ENCODE measurements around the gene USP17L12.
"Not testable (repeated sequence)": the region's sequence is repeated elsewhere in the genome, so short reads cannot be mapped to it uniquely, and the experiment has no call there.

USP17L12 gene

GRCh38 chr4:9219852-9220251 lies at the start of gene USP17L12:
Gene USP17L12 (plus strand): TSS chr4:9220152. CDS start chr4:9220152, 0 bp downstream.
- ATAC-seq = not testable (repeated sequence)

- not testable (repeated sequence) for ATAC-seq
These were observed 9.6 kb upstream of the USP17L12 start, which contains the start of gene USP17L10 for GRCh38 chr4:9210357-9210756. Gene USP17L10 (plus strand): TSS chr4:9210657. CDS start chr4:9210657, 0 bp downstream.

- ATAC-seq = not testable (repeated sequence)
These were observed 5.3 kb upstream of the USP17L12 start for GRCh38 chr4:9214701-9215100.

GRCh38 chr4:9215105-9215504 lies 4.8 kb upstream of the USP17L12 start, which contains the start of gene USP17L11:
Gene USP17L11 (plus strand): TSS chr4:9215405. CDS start chr4:9215405, 0 bp downstream.
- ATAC-seq = not testable (repeated sequence)

- not testable (repeated sequence) for ATAC-seq
These were observed 4.6 kb downstream of the USP17L12 start, which contains the start of gene USP17L13 for GRCh38 chr4:9224596-9224995. Gene USP17L13 (plus strand): TSS chr4:9224896. CDS start chr4:9224896, 0 bp downstream.

GRCh38 chr4:9230249-9230648 lies 10.3 kb downstream of the USP17L12 start:
- not testable (repeated sequence) for ATAC-seq

GRCh38 chr4:9234085-9234484 lies 14.1 kb downstream of the USP17L12 start, which contains the start of gene USP17L15:
Gene USP17L15 (plus strand): TSS chr4:9234385. CDS start chr4:9234385, 0 bp downstream.
- ATAC-seq = not testable (repeated sequence)

- ATAC-seq = not testable (repeated sequence)
These were observed 18.5 kb downstream of the USP17L12 start for GRCh38 chr4:9238461-9238860.

GRCh38 chr4:9243579-9243978 lies 23.6 kb downstream of the USP17L12 start, which contains the start of gene USP17L17:
Gene USP17L17 (plus strand): TSS chr4:9243879. CDS start chr4:9243879, 0 bp downstream.
- not testable (repeated sequence) for ATAC-seq

GRCh38 chr4:9247953-9248680 lies 28.2 kb downstream of the USP17L12 start, which contains the start of gene USP17L18:
Gene USP17L18 (plus strand): TSS chr4:9248630. CDS start chr4:9248630, 0 bp downstream.
- ATAC-seq = not testable (repeated sequence)

- ATAC-seq = not testable (repeated sequence)
These were observed 33.1 kb downstream of the USP17L12 start, which contains the start of gene USP17L19 for GRCh38 chr4:9253078-9253477. Gene USP17L19 (plus strand): TSS chr4:9253378. CDS start chr4:9253378, 0 bp downstream.

- ATAC-seq = not testable (repeated sequence)
These were observed 37.9 kb downstream of the USP17L12 start, which contains the start of gene USP17L20 for GRCh38 chr4:9257824-9258223. Gene USP17L20 (plus strand): TSS chr4:9258124. CDS start chr4:9258124, 0 bp downstream.

- ATAC-seq = not testable (repeated sequence)
These were observed 42.6 kb downstream of the USP17L12 start, which contains the start of gene USP17L21 for GRCh38 chr4:9262572-9262971. Gene USP17L21 (plus strand): TSS chr4:9262872. CDS start chr4:9262872, 0 bp downstream.

- ATAC-seq = not testable (repeated sequence)
These were observed 47.4 kb downstream of the USP17L12 start, which contains the start of gene USP17L22 for GRCh38 chr4:9267319-9267718. Gene USP17L22 (plus strand): TSS chr4:9267619. CDS start chr4:9267619, 0 bp downstream.

All from activated CD4-positive, CD25-positive, alpha-beta regulatory T cell treated with anti-CD3 and anti-CD28 coated beads, Interleukin-2, amount 50 U/mL, for 24 hours (primary cell).